ENCODE results near the gene PLCB3. TPM values are rescaled to one million over a fixed set of nuclear protein-coding genes. Genes with fewer than 3 reads are reported as not detected.

The PLCB3 gene
- total RNA-seq, 4 donors from 2014 or later: 16.2 to 33.2 (median 25.1) TPM

DNA sequence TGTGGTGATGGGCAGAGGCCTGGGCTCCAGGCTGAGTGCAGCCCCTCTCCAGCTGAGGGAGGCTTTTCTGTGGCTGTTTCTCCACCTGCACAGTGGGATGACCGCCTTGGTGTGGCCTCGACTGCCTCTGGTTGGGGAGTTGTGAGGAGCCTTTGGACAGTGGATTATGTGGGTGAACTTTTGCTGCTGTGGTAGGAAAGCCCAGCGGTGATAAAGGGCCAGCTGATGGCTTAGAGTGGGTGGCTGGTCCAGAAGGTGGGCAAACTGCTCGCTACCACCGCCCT lies 52.6 kb downstream of the PLCB3 start:
- WGBS, 2 donors (ENCODE audit: low coverage in 1 of 2): 0 to 46% methylated on average over 1 to 2 of the region's 5 CpGs
- peak overlapping the region; percentile 51 to 85 for H3K4me3 ChIP-seq
- peak overlapping the region; percentile 88 to 96 (median 94) for H3K27ac ChIP-seq
- H3K4me1 ChIP-seq: peaks cover 0 to 72% (median 28%) of the 10 kb centered on the region in 3 donors
- peaks cover 0 to 7% of the 10 kb centered on the region in 2 donors for H3K36me3 ChIP-seq
- H3K27me3 ChIP-seq: peaks cover 43% of the 10 kb centered on the region
- ATAC-seq: no peak
- TF ChIP-seq POLR2A (IDR thresholded peaks at IDR 0.05) (no peak), POLR2AphosphoS5 (IDR thresholded peaks at IDR 0.05) (no peak), EP300 (IDR thresholded peaks at IDR 0.05) (no peak)
- TF ChIP-seq, protein P1, sequence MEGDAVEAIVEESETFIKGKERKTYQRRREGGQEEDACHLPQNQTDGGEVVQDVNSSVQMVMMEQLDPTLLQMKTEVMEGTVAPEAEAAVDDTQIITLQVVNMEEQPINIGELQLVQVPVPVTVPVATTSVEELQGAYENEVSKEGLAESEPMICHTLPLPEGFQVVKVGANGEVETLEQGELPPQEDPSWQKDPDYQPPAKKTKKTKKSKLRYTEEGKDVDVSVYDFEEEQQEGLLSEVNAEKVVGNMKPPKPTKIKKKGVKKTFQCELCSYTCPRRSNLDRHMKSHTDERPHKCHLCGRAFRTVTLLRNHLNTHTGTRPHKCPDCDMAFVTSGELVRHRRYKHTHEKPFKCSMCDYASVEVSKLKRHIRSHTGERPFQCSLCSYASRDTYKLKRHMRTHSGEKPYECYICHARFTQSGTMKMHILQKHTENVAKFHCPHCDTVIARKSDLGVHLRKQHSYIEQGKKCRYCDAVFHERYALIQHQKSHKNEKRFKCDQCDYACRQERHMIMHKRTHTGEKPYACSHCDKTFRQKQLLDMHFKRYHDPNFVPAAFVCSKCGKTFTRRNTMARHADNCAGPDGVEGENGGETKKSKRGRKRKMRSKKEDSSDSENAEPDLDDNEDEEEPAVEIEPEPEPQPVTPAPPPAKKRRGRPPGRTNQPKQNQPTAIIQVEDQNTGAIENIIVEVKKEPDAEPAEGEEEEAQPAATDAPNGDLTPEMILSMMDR (IDR thresholded peaks at IDR 0.05): no peak
- no peaks in the 10 kb centered on the region for H3K9me3 ChIP-seq

DNA sequence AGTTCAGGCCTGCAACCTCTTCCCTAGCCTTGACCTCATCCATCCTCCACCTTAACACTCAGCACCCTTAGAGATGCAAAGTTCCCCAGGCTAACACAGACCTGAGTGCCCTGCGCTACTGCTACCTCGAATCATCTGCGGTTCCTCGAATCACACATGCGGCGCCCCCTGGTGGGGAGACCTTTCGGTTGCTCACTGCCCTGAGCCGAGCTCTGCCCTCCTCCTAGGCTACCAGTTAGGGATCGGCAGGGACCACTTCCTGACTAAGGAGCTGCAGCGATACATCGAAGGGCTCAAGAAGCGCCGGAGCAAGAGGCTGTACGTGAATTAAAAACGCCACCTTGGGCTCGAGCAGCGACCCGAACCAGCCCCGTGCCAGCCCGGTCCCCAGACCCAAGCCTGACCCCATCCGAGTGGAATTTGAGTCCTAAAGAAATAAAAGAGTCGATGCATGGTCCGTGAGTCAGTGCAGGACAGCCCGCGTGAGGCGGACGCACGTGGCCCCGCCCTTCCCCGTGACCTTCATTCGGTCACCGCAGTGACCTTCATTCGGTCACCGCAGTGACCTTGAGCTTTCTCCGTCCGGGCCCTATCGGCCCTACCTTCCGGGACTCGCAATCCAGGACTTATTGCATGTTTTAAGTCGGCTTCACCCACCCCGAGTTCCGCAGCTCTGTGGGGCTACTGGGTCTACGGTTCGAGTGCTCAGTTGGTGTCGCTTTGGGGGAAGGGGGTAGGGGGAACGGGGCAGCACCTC lies 53.2 kb downstream of the PLCB3 start:
- no peaks in the 10 kb centered on the region for H3K9me3 ChIP-seq
- H3K27me3 ChIP-seq: peaks cover 38% of the 10 kb centered on the region
- peak overlapping the region; percentile 88 to 96 (median 94) for H3K27ac ChIP-seq
- H3K4me3 ChIP-seq: peak overlapping the region; percentile 51 to 85
- peaks cover 0 to 67% (median 27%) of the 10 kb centered on the region in 3 donors for H3K4me1 ChIP-seq
- peaks cover 0 to 7% of the 10 kb centered on the region in 2 donors for H3K36me3 ChIP-seq
- TF ChIP-seq EP300 (IDR thresholded peaks at IDR 0.05): no peak
- TF ChIP-seq POLR2A (IDR thresholded peaks at IDR 0.05): peak in 1 of 2 donors; percentile 24
- TF ChIP-seq POLR2AphosphoS5 (IDR thresholded peaks at IDR 0.05): no peak
- TF ChIP-seq, protein P1 (IDR thresholded peaks at IDR 0.05): peak in 3 of 4 experiments; percentile 89 to 90 (median 89)
- 0 to 1% methylated on average over 3 to 19 of the region's 46 CpGs for WGBS, 2 donors (ENCODE audit: low coverage in 1 of 2)
- ATAC-seq: peak; percentile 52

DNA sequence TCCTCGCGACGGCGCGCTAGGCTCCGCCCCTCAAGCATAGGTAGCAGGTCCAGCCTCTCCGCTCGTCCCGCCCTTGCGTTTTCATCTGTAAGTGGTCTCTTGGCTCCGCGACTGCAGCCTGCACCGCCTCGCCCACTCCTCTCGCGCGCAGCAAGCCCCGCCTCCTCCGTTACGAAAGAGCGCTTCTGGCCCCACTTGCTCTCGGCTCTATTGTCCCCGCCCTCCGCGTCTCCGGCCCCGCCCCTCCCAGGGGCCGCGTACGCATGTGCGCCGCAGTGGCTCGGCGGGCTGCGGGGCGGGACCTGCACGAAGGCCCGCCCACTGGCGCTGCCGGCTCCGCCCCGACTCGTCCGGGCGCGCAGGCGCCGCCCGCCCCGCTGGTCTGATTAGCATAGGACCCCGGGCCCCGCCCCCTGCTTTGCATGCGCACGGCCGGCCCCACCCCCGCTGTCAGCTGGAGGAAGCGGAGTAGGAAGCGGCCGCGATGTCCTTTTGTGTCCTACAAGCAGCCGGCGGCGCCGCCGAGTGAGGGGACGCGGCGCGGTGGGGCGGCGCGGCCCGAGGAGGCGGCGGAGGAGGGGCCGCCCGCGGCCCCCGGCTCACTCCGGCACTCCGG lies 53.9 kb downstream of the PLCB3 start, which contains the start of gene ESRRA:
TSS of gene ESRRA (plus strand) at position 450 of the 616 bp plus-strand sequence. CDS start 1,656 bp downstream, outside the sequence.
- WGBS, 2 donors (ENCODE audit: low coverage in 1 of 2): 0% methylated on average over 4 of the region's 81 CpGs; no CpG with 5 or more reads in 1 of the 2 donors
- ATAC-seq: peak; percentile 88
- Histone ChIP-seq H3K4me1 (peaks cover 0 to 60% (median 21%) of the 10 kb centered on the region in 3 donors), H3K27me3 (peaks cover 31% of the 10 kb centered on the region), H3K27ac (peak within 1 kb of the TSS; percentile 88 to 96 (median 94)), H3K4me3 (peak within 1 kb of the TSS; percentile 68 to 85), H3K9me3 (no peaks in the 10 kb centered on the region), H3K36me3 (peaks cover 0 to 7% of the 10 kb centered on the region in 2 donors)
- TF ChIP-seq, protein P1 (IDR thresholded peaks at IDR 0.05): no peak
- TF ChIP-seq POLR2AphosphoS5 (IDR thresholded peaks at IDR 0.05) (peak; percentile 63), POLR2A (IDR thresholded peaks at IDR 0.05) (peak; percentile 46 to 67), EP300 (IDR thresholded peaks at IDR 0.05) (no peak)

DNA sequence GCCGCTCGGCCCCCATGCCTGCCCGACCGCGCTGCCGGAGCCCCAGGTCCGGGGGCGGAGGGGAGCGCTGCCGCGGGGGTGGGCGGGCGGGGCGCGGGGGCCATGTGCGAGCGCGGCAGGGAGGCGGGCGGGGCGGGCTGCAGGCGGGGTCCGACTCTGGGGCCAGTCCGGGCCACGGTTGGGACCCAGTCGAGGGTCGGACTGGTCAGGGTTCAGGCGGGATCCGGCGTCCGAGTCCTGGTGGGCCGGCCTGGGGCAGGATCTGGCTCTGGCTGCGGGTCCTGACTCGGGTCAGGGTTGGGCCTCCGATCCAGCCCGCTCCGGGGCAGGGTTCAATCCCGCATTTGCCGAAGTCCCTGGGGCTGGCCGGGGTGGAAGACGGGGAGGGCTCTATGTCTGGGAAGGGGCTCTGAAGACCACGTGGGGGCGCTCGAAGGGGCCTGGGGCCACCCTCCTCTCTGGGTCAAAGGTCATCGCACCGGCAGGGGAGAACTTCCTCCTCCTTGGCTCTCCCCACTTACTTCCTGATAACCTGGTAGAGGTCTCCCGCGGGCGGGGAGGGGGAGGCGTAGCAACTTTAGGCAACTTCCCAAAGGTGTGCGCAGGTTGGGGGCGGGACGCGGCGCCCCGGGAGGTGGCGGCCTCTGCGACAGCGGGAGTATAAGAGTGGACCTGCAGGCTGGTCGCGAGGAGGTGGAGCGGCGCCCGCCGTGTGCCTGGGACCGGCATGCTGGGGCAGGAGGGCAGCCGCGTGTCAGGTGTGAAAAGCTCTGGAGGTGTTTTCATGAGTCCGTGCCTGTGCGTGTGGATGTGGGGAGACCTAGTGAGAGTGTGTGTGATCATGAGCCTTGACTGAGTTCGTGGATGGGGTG lies 54.6 kb downstream of the PLCB3 start:
- H3K4me1 ChIP-seq: peaks cover 0 to 53% (median 16%) of the 10 kb centered on the region in 3 donors
- peak overlapping the region; percentile 68 to 85 for H3K4me3 ChIP-seq
- ATAC-seq: peak; percentile 19
- H3K9me3 ChIP-seq: no peaks in the 10 kb centered on the region
- TF ChIP-seq POLR2A (IDR thresholded peaks at IDR 0.05): no peak
- TF ChIP-seq, protein P1 (IDR thresholded peaks at IDR 0.05): peak in 2 of 4 experiments; percentile 14 to 50
- H3K36me3 ChIP-seq: peaks cover 0 to 7% of the 10 kb centered on the region in 2 donors
- peak overlapping the region; percentile 75 to 96 (median 92) for H3K27ac ChIP-seq
- peaks cover 23% of the 10 kb centered on the region for H3K27me3 ChIP-seq
- WGBS, 2 donors (ENCODE audit: low coverage in 1 of 2): 0% methylated on average over 1 of the region's 71 CpGs; no CpG with 5 or more reads in 1 of the 2 donors
